Left hindlimb (tissue), 1 donor: ENCODE data around the gene PACSIN2.
"Not testable (repeated sequence)": the region's sequence is repeated elsewhere in the genome, so short reads cannot be mapped to it uniquely, and the experiment has no call there.

Experiments
- DNase-seq: peaks from one replicate; pipeline ENCODE4 v3.0.0-alpha.2; 2018

PACSIN2 gene

DNA sequence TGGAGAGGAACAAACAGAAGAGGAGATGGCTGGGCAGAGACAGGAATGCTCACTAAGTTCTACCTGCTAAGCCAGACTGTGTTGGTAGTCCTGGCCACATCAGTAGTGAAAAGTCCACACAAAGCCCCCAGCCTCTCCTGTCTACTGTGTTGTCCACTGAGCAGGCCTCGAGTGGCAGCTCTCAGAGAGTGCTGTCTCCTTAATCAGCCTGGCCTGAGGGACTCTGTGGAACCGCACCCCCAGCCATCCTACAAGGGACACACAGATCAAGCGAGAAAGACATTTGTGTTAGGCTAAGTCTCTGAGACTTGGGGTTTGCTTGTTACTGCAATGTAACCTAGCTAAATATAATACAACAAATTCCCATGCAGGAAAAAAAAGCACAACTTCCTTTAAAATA is 71.0 kb downstream of the PACSIN2 start:
- no peak for DNase-seq

DNA sequence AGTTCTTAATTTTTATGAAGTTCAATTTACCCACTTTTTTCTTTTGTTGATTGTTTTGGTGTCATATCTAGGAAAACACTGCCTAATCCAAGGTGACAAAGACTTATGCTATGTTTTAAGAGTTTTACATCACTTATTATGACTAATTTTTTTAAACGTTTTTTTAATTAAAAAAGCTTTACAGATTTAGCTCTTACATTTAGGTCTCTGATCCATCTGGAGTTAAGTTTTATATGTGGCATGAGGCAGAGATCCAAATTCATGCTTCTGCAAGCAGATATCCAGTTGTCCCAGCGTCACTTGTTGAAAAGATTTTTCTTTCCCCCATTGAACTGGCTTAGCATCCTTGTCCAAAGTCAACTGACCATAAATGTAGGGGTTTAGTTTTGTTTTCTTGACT is 72.6 kb downstream of the PACSIN2 start:
- DNase-seq = no peak

DNA sequence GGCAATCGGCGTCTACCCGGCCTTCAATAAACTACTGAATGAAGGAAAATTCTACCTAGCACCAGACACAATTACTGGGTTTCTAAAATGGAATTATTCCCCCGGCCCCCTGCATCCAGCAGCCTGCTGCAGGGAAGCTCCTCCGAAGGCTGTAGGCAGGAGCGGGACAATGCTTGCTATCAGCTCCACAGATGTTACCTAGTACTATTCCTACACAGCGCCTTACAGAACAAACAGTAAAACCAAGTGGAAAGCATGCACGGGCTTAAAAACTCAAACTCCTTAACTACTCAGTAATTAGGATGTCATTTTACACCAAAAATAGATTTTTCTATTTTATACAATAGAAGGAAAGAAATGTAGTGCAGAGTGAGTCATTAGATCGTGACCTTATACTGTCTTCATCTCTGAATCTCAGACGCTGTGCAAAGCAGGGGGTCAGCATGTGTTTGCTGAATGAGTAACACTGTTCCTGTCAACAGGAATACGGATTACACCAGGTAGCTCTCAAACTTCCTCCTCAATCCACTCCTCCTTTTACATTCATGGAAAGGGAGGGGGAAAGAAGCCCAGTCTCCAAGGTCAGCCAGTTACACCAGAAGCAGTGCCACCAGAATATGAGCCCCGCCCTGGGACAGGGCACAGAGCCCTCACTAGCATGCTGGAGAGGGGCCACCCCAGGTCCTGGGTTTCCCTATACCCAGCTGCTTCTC is 74.9 kb downstream of the PACSIN2 start:
- no peak for DNase-seq

DNA sequence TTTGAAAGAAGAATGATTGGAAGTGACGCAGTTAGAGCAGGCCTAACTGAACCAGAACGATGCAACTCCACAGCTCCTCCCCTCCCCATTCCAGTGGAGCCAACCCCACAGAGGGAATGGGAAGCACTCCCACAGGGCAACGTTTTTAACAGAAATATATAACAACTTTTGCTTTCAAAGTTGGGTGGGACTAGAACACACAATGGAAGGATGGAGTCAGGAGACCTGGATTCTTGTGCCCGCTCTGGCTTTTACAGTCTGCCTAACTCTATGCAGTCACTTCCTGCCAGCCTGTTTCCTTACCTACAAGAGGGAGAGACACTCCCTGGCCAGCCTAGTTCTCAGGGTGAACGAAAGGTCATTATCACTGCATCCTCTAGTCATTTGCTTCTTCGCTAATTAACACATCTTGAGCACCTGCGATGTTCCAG is 75.5 kb downstream of the PACSIN2 start:
- no peak for DNase-seq

DNA sequence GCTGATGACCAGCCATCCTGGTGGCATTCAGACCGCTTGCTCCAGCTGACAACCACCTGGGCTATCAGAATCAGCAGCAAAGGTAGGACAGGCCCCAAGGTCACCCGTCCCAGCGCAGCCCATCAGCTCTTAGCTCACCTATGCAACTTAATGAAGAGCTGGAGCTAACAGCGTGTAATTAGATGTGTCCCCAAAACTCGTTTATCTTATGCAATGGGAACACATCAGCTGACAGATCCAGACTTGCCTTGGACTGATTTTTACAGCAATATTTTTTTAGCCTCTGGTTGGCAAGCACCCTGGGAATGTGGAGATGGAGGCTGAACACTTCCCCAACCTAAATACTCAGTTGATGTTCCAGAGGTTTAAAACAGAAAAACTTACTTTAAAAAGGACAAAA is 76.0 kb downstream of the PACSIN2 start:
- DNase-seq = no peak

DNA sequence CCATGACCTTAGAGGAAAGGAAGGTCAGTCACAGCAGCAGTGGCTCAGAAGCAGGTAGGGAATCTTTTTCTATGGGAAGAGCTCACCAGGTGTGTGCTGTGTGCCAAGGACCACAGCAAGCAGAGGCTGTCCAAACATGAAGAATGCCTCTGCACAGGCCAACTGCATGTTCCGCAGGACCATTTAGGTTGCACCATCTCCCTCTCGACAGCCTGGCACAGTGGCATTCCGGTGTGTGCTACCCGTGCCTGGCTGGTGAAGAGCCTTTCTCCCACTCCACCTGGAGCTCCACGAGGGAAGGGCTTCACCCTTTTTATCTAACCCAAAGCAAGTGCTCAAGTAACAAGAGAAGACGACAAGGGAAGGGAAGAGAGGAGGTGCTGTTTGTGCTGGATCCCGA is 76.5 kb downstream of the PACSIN2 start:
- DNase-seq = no peak

DNA sequence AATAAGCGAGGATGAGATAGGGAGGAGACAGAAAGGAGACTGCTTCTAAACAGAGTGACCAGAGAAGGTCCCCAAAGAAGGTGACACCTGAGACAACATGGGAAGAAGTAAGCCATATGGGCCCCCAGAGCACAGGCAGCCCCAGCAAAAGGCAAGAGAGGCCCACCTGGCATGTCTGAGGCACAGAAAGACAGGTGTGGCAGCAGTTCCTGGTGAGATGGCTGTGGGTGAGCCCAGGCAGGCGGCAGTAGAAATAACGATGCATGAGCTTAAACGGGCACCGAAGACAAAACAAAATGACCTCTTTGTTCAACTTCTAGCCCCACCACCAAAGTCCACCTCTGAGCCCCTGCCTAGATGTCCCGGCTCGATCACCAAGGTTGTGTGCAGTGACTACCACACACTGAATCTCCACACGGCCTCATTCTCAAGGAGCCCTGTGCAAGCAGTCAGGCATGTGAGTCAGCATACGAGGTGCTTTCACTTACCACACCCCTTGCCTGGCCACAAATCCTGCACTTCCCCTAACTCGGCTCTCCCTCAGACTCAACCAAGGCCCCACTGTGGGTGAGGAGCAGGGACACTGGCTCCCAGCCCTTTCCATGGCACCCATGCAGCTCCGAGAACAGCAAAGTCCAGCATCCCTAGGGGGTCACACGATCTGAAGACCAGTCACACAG is 77.6 kb downstream of the PACSIN2 start:
- DNase-seq = no peak

DNA sequence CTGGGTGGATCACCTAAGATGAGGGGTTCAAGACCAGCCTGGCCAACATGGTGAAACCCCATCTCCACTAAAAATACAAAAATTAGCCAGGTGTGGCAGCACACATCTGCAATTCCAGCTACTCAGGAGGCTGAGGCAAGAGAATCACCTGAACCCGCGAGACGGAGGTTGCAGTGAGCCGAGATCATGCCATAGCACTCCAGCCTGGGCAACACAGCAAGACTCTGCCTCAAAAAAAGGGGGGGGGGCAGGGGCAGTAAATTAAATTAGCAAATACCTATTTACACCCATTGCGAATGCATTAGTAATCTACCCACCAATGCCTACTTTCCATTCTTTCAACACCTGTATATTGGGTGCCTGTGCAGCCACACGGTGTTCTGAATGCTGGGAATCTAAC is 78.3 kb downstream of the PACSIN2 start:
- DNase-seq = not testable (repeated sequence)

DNA sequence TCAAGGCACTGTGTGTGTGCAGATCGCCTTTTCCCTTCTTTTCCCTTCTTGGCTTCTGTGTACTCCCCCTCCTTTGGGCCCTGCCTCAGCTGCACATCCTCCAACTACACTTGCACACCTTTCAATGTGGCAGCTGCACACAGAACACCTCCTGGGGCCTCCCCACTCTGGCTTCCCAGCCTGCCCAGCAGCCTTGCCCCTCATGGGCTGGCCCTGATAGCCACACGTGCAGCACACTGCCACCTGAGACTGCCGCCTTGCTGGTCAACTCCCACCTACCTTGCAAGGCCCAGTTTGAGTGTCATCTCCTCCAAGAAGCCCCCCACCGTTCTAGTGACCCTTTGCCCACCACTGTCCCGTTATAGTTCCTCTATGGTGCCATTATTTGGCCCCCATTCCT is 80.6 kb downstream of the PACSIN2 start:
- no peak for DNase-seq

DNA sequence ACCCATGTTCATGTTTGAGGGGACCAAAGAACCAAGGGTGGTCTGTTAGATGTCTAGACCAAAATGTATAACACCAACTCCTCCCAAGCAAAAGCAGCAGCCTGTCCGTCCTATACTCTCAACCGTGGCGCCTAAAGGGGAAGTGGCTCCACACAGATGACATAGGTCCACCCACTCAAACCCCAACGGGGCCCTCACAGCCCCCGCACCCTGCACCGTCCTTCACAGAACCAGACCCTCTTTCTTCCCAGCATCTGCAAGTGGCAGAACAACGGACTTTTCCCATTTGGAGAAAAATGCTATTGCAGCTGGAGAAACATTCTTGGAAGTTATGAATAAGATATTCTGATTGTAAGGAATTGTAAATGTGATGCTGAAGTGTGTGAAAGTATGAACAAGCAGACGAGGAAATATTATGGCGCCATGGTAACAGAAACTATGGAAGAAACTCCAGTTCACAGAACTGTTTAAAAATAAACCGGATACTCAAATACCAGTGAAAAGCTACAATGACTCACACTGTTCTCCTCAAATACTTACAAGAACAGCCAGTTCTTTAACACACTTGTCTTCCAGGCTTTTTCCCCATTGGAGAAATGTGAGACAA is 81.4 kb downstream of the PACSIN2 start:
- DNase-seq = peak; percentile 75

DNA sequence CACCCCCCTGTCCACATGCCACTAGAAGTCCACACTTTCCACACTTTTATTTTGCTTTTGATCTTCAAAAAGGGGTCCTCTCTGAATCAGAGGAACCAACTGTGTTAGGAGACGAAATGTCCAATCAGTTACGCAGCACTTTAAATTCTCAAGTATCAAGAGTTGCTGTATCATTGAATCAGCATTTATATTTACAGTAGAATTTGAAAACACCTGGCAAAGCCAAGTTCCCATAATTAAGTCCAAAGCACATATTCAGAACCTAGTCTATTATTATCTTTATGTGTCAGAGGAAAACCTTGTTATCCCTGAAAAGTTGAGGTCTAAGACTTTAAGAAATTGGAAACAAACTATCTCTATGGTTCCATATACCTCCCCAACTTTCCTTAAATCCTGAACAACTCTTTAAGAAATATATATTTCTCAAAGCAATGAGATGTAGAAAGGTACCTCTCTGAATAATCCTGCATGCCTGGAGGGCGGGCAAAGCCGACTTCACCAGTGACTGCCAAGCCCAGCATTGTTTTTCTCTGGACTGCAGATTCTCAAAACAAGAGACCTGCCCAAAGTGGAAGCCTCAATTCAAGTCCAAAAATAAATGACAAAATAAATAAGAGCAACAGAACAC is 82.0 kb downstream of the PACSIN2 start:
- DNase-seq = no peak

DNA sequence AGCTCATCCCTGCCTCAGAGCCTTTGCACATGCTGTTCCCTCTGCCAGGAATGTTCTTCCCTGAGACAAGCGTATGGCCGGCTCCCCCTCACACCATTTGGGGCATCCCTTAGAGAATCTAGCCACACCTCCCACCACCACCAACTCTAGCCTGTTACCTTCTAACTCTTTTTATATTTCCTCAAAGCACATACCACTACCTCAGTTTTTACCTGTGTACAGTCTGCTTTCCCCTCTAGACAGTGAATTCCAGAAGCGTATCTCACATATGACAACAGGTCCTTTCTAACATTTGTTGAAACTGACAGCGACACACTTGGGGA is 82.8 kb downstream of the PACSIN2 start:
- no peak for DNase-seq

DNA sequence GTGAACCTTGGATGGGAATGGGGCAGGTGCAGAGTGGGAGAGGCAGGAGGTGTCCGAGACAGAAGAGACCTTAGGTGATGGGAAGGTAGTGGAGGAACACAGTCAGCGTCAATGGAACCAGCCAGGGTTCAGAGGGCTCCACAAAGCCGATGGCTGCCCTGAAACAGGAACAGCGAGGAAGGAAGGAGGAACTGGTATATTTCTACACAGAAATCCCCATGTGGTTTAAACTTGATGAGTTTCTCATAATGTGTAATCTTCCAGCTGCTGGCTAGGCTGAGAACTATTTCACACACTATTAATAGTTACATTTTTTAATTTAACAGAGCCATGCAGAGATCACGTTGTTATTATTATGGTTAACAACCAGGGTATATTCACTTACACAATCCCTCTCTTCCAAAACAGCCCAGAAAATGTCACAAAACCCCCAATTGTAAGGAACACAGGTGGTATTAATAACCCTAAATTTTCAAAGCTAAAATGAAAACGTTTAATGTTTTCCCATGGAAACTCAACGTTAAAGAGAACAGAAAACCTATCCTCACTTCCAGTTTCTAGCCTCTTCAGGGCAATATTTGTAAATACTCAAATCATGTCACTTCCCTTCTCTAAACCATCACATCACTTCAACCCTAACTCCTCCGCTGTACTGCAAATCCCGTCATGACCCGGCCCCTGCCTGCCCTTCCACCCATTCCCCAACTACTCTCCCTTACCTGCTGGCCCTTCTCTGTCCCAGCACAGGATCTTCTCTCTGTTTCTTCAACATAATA is 83.3 kb downstream of the PACSIN2 start:
- no peak for DNase-seq

DNA sequence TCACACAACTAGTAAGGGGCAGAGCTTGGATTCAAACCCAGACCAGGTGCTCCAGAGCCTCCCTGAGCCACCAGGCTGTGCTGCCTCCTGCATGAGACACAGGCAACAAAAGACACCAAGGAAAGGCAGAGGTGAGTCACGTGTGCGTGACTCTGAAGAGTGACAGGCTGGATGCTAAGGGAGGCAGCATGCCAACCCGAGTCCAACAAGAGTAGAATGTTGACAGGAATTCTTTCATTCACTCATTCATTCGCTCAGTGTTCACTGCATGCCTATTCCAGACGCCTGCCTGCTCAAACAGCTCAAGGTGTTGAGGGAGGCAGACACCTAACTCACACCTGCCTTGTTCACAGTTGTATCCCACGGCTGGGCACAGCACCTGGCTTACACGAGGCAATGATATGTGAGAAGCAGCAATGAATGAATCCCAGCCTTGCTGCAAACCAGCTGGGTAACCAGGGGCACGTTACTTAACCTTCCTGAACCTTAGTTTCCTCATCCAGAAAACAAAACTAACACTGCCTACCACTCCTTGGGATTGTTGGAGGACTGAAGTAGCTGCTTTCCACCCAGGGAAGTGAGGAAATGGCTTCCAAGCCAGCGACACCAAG is 84.0 kb downstream of the PACSIN2 start:
- no peak for DNase-seq

DNA sequence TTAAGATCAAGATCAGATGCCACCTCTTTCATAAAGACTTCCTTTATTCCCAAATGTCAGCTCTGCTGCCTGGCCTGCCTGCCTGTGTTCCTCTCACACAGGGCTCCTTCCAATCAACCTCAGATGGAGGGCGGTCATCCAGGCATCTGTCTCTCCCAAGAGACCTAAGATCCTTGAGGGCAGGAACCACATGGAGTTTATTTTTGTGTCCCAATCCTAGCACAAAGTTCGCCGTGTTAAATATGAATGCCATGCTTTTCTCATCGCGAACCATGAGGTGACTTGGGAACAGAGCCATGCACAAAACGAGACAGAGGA is 85.2 kb downstream of the PACSIN2 start:
- no peak for DNase-seq

DNA sequence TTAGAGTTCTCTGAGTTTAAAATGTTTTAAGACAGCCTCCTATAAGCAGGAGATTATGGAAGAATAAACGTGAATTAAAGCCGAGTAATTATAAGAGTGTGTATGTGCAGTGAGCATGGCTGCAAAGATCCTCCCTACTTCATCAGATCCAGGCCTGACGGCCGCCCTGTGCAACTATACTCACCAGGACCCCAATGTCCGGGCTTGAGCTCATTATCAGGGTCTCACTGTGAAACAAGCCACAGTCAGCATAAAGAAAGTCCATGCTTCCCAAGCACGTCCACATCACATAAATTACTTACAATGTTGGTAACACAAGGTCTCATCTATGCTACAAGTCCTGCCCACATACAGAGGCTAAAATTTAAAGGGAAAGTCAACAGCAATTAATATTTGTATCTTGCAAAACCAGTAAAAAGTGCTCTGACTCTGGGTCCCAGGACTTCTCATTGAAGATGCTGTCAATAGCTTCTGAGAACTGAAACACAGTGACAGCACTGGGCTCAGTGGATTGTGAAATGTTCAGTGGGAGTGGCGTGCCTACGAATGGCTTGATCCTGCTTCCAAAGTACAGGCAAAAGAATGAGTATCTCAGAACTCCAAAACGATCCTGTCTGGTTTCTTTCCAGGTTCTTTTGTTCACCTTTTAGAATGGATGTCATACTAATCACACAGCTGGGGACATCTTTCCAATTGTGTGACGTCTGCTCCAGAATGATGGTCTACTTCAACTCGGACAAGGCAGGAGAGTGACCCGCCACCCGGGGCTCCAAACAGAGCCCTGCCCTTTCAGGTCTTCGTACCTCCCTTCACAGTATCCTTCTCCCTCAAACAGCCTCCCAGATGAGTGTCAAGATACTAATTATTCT is 85.7 kb downstream of the PACSIN2 start:
- DNase-seq = no peak

DNA sequence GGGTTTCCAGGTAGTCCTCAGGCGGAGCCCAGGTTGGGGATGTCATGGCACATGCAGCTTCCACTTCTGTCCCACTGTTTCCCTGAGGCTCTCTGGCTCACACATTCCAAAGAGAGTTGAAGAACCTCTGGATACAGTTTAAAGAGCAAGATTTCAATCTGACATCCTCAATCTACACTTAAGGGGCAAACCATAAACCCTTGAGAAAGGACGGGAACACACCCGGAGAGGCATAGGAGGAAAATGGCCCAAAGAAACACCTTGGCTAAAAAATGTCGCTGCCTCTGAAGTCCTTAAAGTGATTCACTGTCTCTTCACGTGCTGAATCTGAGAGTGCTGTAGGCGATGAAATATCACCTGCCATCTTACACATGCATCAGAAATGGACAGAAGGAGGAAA is 87.0 kb downstream of the PACSIN2 start:
- no peak for DNase-seq

DNA sequence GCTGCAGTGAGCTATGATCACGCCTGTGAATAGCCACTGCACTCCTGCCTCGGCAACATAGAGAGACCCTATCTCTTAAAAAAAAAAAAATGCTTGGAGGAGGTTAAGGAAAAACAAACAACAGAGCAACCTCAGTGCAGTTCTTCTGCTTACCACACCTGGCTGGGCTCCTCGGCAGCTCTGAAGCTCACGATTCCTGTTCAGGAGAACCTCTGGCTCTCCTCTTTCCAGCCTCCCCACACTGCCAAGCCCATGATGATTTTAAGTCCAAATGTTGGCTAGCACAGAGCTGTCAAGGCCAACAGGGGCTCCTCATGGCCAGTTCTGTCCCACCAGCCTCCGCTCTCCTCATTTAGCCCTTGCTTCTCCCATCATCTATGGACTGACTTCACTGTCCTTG is 88.2 kb downstream of the PACSIN2 start:
- DNase-seq = no peak

DNA sequence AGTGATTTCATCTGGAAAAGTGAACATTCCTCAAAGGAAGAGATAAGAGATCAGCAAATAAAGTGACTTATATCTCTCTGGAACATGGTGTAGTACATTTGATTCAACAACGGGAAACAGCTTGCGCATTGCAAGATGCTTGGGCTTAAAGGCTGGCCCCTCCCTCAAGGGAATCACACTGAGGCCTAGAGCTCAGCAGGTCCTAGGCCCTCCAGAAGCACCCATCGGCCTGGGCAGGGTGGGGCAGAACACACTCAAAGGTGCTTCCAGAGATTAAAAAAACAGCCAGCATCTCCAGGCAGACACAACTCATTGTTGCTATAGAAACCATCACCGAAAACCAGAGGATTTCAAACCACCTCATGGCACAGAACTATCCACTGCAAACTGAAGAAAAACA is 88.8 kb downstream of the PACSIN2 start:
- DNase-seq = no peak

DNA sequence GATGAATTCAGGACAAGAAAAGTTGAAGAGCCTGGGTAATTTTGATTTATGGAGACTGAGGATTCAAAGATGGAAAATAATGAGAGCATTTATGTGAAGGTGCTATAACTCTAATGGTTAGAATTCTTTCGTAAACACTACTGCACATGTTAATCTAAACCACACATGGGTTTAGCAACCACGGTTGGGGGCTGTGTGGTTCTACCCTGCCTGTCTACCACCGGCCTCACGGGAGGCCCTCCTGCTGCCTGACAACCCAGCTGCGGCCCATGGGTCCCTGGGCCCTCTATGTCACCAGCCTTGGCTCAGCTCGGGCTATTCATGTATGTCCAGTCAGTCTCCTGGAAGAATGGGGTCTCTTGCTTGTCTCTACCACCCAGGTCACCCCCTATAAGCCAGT is 89.4 kb downstream of the PACSIN2 start:
- DNase-seq = no peak

DNA sequence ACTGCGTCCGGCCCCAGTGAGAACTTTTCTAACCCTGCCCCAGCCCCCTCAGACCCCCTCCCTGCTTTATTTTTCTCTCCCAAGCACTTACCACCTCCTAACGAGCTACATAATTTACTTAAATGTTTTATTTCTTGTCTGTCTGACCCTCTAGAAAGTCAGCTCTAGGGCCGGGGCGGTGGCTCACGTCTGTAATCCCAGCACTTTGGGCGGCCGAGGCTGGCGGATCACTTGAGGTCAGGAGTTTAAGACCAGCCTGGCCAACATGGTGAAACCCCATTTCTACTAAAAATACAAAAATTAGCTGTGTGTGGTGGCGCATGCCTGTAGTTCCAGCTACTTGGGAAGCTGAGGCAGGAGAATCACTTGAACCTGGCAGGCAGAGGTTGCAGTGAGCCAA is 89.9 kb downstream of the PACSIN2 start:
- not testable (repeated sequence) for DNase-seq

DNA sequence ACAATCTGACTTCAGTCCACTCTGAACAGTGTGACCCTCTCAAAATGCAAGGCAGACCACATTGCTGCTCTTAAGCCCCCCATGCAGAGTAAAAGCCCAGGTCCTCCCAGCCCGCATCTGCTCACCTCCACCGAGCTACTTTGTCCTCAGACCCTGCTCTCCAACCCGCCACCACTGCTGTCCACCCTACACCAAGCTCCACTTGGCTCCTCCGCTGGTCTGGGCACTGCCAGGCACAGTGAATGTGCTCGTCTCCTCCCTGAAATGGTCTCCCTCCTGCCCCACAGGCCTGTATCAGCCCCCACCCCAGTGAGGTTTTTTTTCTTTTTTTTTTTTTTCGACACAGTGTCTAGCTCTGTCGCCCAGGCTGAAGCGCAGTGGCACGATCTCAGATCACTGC is 90.5 kb downstream of the PACSIN2 start:
- no peak for DNase-seq
